ENCODE measurements around the gene ADGRF4.

GRCh38 chr6:47653706-47654105, 44.7 kb upstream of the ADGRF4 start:
- no peak for TF ChIP-seq CTCF (IDR thresholded peaks at IDR 0.05)
- TF ChIP-seq EP300 (IDR thresholded peaks at IDR 0.05) = no peak
